ENCODE data around the gene PRPF8.

DNA sequence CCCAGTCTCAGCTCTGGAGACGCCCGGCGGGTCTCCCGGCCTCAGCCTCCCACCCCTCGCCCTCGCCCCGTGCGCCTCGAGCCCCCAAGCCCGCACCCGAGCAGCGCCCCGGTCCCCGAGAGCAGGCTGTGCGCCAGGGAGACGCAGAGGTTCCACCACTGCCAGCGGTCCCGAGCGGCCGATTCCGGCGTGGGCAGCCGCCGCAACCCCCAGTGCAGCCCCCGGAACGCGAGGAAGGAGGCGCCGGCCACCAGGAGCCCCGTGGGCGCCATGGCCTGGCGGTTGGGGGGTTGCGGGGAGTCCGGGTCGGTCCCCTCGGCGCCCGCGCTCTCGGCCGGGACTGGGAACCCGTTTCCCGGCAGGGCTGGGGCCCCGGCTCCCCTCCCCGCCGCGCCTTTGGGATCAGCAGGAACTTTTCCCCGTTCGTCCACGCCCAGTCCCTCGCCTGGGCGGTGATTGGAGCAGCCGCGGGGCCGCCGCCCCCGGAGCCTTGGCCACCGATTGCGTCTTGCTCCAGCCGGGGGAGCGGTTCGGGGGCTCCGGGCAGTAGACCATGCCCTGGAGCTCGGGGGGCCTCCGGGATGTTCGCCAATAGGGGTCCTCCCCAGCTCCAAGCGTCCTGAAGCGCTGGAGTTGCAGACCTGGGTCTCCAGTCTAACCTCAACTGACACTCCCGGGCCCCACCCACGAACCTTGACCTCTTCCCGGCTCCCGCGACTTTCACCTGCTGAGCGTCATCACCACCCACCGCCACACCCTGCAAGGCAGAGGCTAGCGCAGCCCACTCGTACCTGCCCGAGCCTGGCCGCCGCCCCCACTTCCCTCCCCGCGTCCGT is 25.5 kb upstream of the PRPF8 start, which contains the start of gene TLCD2:
- peak in 1 of 2 donors; percentile 53 for TF ChIP-seq POLR2A (IDR thresholded peaks at IDR 0.05)
- TF ChIP-seq, protein P1, sequence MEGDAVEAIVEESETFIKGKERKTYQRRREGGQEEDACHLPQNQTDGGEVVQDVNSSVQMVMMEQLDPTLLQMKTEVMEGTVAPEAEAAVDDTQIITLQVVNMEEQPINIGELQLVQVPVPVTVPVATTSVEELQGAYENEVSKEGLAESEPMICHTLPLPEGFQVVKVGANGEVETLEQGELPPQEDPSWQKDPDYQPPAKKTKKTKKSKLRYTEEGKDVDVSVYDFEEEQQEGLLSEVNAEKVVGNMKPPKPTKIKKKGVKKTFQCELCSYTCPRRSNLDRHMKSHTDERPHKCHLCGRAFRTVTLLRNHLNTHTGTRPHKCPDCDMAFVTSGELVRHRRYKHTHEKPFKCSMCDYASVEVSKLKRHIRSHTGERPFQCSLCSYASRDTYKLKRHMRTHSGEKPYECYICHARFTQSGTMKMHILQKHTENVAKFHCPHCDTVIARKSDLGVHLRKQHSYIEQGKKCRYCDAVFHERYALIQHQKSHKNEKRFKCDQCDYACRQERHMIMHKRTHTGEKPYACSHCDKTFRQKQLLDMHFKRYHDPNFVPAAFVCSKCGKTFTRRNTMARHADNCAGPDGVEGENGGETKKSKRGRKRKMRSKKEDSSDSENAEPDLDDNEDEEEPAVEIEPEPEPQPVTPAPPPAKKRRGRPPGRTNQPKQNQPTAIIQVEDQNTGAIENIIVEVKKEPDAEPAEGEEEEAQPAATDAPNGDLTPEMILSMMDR (IDR thresholded peaks at IDR 0.05): no peak
